Loucy (cell line): ENCODE results near the gene POT1.

ENCODE experiments used
- H2AFZ ChIP-seq: fragments of 200-600 bp; sonication (generic); 2 replicates; pipeline ENCODE4 v1.6.0; 2016; ENCODE audit warnings: antibody characterized with exemption, mild to moderate bottlenecking, low read length, moderate library complexity
- H3F3A ChIP-seq: fragments of 200-600 bp; 2 replicates; pipeline ENCODE4 v1.6.0; 2016; ENCODE audit warnings: antibody characterized with exemption, low read depth, mild to moderate bottlenecking
- H3K27me3 ChIP-seq: fragments of 200-600 bp; sonication (generic); 2 replicates; pipeline ENCODE4 v1.6.1; 2014; ENCODE audit warnings: low read length, mild to moderate bottlenecking; ENCODE audit not compliant: insufficient read depth, poor library complexity, severe bottlenecking
- H3K36me3 ChIP-seq: fragments of 200-600 bp; sonication (generic); 2 replicates; pipeline ENCODE4 v1.6.1; 2016; ENCODE audit warnings: low read length; ENCODE audit not compliant: insufficient read depth
- H3K4me1 ChIP-seq: fragments of 200-600 bp; sonication (generic); 2 replicates; pipeline ENCODE4 v1.5.1; 2014; ENCODE audit warnings: low read length, mild to moderate bottlenecking; ENCODE audit not compliant: insufficient read depth, poor library complexity, severe bottlenecking
- H3K4me2 ChIP-seq: fragments of 200-600 bp; sonication (generic); 2 replicates; pipeline ENCODE4 v1.6.0; 2014; ENCODE audit warnings: antibody characterized with exemption, low read length, low read depth, mild to moderate bottlenecking; ENCODE audit not compliant: poor library complexity, severe bottlenecking
- H3K4me3 ChIP-seq: fragments of 200-600 bp; sonication (generic); 2 replicates; pipeline ENCODE4 v1.5.1; 2014; ENCODE audit warnings: low read length, mild to moderate bottlenecking, mixed read lengths; ENCODE audit not compliant: poor library complexity, severe bottlenecking
- H3K79me2 ChIP-seq: fragments of 200-600 bp; sonication (generic); 2 replicates; pipeline ENCODE4 v1.6.1; 2014; ENCODE audit warnings: low read length; ENCODE audit not compliant: insufficient read depth
- H3K9ac ChIP-seq: fragments of 200-600 bp; sonication (generic); 2 replicates; pipeline ENCODE4 v1.6.0; 2014; ENCODE audit warnings: mild to moderate bottlenecking, low read depth, low read length, moderate library complexity; ENCODE audit not compliant: poor library complexity, severe bottlenecking
- H3K9me2 ChIP-seq: fragments of 200-600 bp; sonication (generic); replicated peaks from 2 replicates; pipeline ENCODE4 v1.6.1; 2016; ENCODE audit warnings: low read depth, low read length, mixed read lengths
- H3K9me3 ChIP-seq: fragments of 200-600 bp; sonication (generic); 2 replicates; pipeline ENCODE4 v1.6.1; 2014; ENCODE audit warnings: mild to moderate bottlenecking, antibody characterized with exemption, low read length, low read depth; ENCODE audit not compliant: insufficient read depth
- H4K20me1 ChIP-seq: fragments of 200-600 bp; sonication (generic); 2 replicates; pipeline ENCODE4 v1.6.0; 2014; ENCODE audit warnings: antibody characterized with exemption, low read length, mild to moderate bottlenecking; ENCODE audit not compliant: insufficient read depth, poor library complexity, severe bottlenecking
- CTCF ChIP-seq: fragments of 200-600 bp; sonication (generic); conservative IDR thresholded peaks from 2 replicates; pipeline ENCODE4 v1.5.1; 2014; ENCODE audit warnings: mild to moderate bottlenecking, antibody characterized with exemption, low read length
- EZH2phosphoT487 ChIP-seq: fragments of 200-600 bp; IDR thresholded peaks from 2 replicates; pipeline ENCODE4 v1.6.1; 2018; ENCODE audit warnings: antibody characterized with exemption, mild to moderate bottlenecking, moderate library complexity, borderline replicate concordance

POT1 gene

DNA sequence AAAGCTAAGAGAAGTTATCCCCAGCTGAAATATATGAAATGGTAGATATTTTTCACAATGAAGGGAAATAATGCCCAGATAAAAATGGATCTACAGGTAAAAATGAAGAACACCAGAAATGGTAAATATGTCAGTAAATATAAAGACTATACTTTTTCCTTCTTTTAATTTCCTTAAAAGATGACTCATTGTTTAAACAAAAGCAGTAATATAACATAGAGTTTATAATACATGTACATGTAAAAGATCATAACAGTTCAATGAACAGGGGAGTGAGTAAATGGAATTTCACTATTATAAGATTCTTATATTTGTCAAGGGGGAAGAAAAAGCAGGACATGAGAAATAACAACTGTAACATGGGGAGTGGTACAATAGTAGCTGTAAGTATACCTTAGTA lies 7.4 kb downstream of the POT1 start:
- Histone ChIP-seq H3K4me2 (peak overlapping the region; percentile 97), H3K4me1 (peaks cover 48% of the 10 kb centered on the region), H3K4me3 (peak overlapping the region; percentile 87), H3K9ac (no peak overlapping the region), H3K27me3 (no peaks in the 10 kb centered on the region), H3F3A (no peaks in the 10 kb centered on the region; the same call in 1 of the 2 replicates), H3K9me2 (no peaks in the 10 kb centered on the region; the same call in 1 of the 2 replicates), H3K36me3 (peaks cover 9% of the 10 kb centered on the region; the same call in 1 of the 2 replicates), H2AFZ (no peak overlapping the region), H4K20me1 (peaks cover 67% of the 10 kb centered on the region), H3K9me3 (no peaks in the 10 kb centered on the region), H3K79me2 (peaks cover 94% of the 10 kb centered on the region)
- no peak for TF ChIP-seq CTCF
- no peak for TF ChIP-seq EZH2phosphoT487

DNA sequence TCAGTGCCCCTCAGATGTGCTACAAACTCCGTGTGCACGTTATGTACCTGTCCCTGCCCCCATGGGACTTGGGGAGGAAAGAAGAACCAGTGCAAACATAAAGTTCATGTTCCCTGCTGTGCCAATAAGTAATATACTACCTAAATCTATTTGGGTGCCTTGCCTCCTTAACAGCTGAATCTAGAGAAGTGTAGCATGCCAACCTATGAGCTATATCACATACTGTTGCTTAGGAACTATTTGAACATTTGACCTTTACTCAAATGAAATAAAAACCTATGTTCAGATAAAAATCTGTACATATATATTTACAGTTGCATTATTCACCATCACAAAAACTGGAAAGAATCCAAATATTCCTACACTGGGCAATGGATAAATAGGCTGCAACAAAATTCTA lies 9.8 kb downstream of the POT1 start:
- H3F3A ChIP-seq, result no peaks in the 10 kb centered on the region
- peaks cover 16% of the 10 kb centered on the region; the same call in 1 of the 2 replicates for H3K36me3 ChIP-seq
- H3K9me3 ChIP-seq, result no peaks in the 10 kb centered on the region
- H3K4me3 ChIP-seq, result no peak overlapping the region
- H3K9ac ChIP-seq, result no peak overlapping the region
- peak overlapping the region; percentile 10 for H3K4me2 ChIP-seq
- TF ChIP-seq EZH2phosphoT487, result no peak
- TF ChIP-seq CTCF, result no peak
- no peaks in the 10 kb centered on the region for H3K27me3 ChIP-seq
- H3K9me2 ChIP-seq, result no peaks in the 10 kb centered on the region; the same call in 1 of the 2 replicates
- peaks cover 54% of the 10 kb centered on the region for H4K20me1 ChIP-seq
- peaks cover 79% of the 10 kb centered on the region for H3K79me2 ChIP-seq
- no peak overlapping the region for H2AFZ ChIP-seq
- peaks cover 27% of the 10 kb centered on the region for H3K4me1 ChIP-seq

DNA sequence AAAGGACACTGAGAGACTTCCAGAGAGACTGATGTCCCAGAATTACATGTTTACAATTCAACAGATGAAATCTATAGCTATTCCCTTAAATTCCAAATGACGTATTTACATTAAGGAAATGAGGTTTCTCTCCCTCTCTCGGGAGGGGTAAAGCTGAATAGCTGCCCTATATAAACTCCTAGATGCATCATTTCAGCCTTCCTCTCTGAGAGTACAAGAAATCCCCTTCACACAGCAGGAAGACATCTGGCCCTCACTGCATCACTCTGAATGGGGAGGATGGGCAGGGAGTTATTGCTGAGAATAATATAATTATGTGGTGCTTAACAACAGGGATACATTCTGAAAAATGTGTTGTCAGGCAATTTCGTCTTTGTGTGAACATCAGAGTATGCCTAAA lies 11.0 kb downstream of the POT1 start:
- Histone ChIP-seq H3K9ac (no peak overlapping the region), H3K9me2 (no peaks in the 10 kb centered on the region; the same call in 1 of the 2 replicates), H3K9me3 (no peaks in the 10 kb centered on the region), H3K27me3 (no peaks in the 10 kb centered on the region), H2AFZ (no peak overlapping the region), H3K4me2 (no peak overlapping the region), H3K4me3 (no peak overlapping the region), H3K79me2 (peaks cover 68% of the 10 kb centered on the region), H3F3A (no peaks in the 10 kb centered on the region), H3K4me1 (peaks cover 17% of the 10 kb centered on the region), H4K20me1 (peaks cover 43% of the 10 kb centered on the region), H3K36me3 (peaks cover 20% of the 10 kb centered on the region; the same call in 1 of the 2 replicates)
- no peak for TF ChIP-seq EZH2phosphoT487
- TF ChIP-seq CTCF, result no peak
